IMR-90 (cell line): Measurements from ENCODE around the gene GPATCH2L.

Experiments
- CTCF ChIP-seq: conservative IDR thresholded peaks from 2 replicates; pipeline ENCODE4 v1.5.1; 2012; ENCODE audit warnings: mild to moderate bottlenecking, low read depth, low read length, improper control_type of control experiment
- MAFK ChIP-seq: IDR thresholded peaks from 2 replicates; pipeline ENCODE4 v1.6.1; 2012; ENCODE audit warnings: low read depth, low read length, improper control_type of control experiment
- POLR2A ChIP-seq: IDR thresholded peaks from 2 replicates; pipeline ENCODE4 v1.6.1; 2012; ENCODE audit warnings: mild to moderate bottlenecking, low read depth, low read length
- RCOR1 ChIP-seq: IDR thresholded peaks from 2 replicates; pipeline ENCODE4 v1.6.1; 2012; ENCODE audit warnings: mild to moderate bottlenecking, low read length, improper control_type of control experiment; ENCODE audit not compliant: insufficient replicate concordance
- USF2 ChIP-seq: fragments of 150-350 bp; IDR thresholded peaks from 2 replicates; pipeline ENCODE4 v1.6.1; 2017; ENCODE audit warnings: mild to moderate bottlenecking, antibody characterized with exemption, low read length, low read depth

- TF ChIP-seq POLR2A (no peak), CTCF (no peak), RCOR1 (no peak), USF2 (no peak), MAFK (no peak)
These were observed 83.9 kb downstream of the GPATCH2L start for GRCh38 chr14:76235628-76236027.
